ENCODE measurements around the gene GNB1. TPM values are rescaled to one million over a fixed set of nuclear protein-coding genes. Genes with fewer than 3 reads are reported as not detected.
A peak's percentile ranks its signal among the peaks of the same experiment; 100 is the strongest.

The GNB1 gene
- total and polyA plus RNA-seq, 9 of the 15 experiments (the other 6 are each of a cell fraction or from before 2014, with no cell fraction given): 34.3 to 388 (median 114) TPM

GRCh38 chr1:1782399-1783221, 108.3 kb downstream of the GNB1 start (continued):
- TF ChIP-seq MGA (IDR thresholded peaks at IDR 0.05) (peak; percentile 90), MEF2A (IDR thresholded peaks at IDR 0.05; ENCODE audit: control insufficient read depth, low read depth, low read length) (no peak), ZFX (CRISPR knock-in tag; IDR thresholded peaks at IDR 0.05) (0 out of 2 replicates have a peak, but pooled peaks have one; percentile 11), ZNF780A (CRISPR knock-in tag; IDR thresholded peaks at IDR 0.05) (no peak), DLX4 (CRISPR knock-in tag; IDR thresholded peaks at IDR 0.05) (no peak), MITF (IDR thresholded peaks at IDR 0.05) (no peak), TCFL5 (CRISPR knock-in tag; conservative IDR thresholded peaks at IDR 0.05) (0 out of 2 replicates have a peak, but pooled peaks have one; percentile 32), PCBP2 (IDR thresholded peaks at IDR 0.05; ENCODE audit: low read depth, low read length, poor library complexity, severe bottlenecking) (no peak), ZZZ3 (IDR thresholded peaks at IDR 0.05) (no peak), SRF (CRISPR knock-in tag; IDR thresholded peaks at IDR 0.05) (no peak), TAF7 (tag; IDR thresholded peaks at IDR 0.05) (no peak), MLX (CRISPR knock-in tag; conservative IDR thresholded peaks at IDR 0.05) (peak in 1 of 2 experiments; percentile 1; a peak in 1 of 4 replicates), BCL6 (CRISPR knock-in tag; IDR thresholded peaks at IDR 0.05) (no peak)
